Activated T-cell treated with anti-CD3 and anti-CD28 coated beads, Interleukin-2, amount 50 U/mL, for 4 hours (primary cell): Measurements from ENCODE around the gene KMT2D. TPM values are rescaled to one million over a fixed set of nuclear protein-coding genes. Genes with fewer than 3 reads are reported as not detected.

Experiments used
- ATAC-seq, 2 donors: fragments of 200-7000 bp; cut with Tn5 transposase; one replicate each; pipeline ENCODE4 v1.10.0; 2021
- DNase-seq: peaks from one replicate; pipeline ENCODE4 v3.0.0-alpha.2; 2020
- H3K27me3 Mint-ChIP-seq: one replicate; pipeline ENCODE4 v1.8.0; 2021; ENCODE audit warnings: low read depth, mixed read lengths
- H3K36me3 Mint-ChIP-seq: one replicate; pipeline ENCODE4 v1.8.0; 2022; ENCODE audit warnings: mixed read lengths; ENCODE audit not compliant: insufficient read depth
- H3K4me1 Mint-ChIP-seq: one replicate; pipeline ENCODE4 v1.8.0; 2021; ENCODE audit warnings: low read depth, mixed read lengths
- H3K4me3 Mint-ChIP-seq: one replicate; pipeline ENCODE4 v1.8.0; 2021; ENCODE audit warnings: mild to moderate bottlenecking, moderate library complexity, mixed read lengths
- H3K9me3 Mint-ChIP-seq: one replicate; pipeline ENCODE4 v1.8.0; 2021; ENCODE audit warnings: mixed read lengths
- total RNA-seq, 3 donors: library from RNA; stranded (reverse); gene quantifications; one replicate each; pipeline ENCODE4 v1.2.1, GENCODE V29; 2021

Gene KMT2D
- total RNA-seq, 3 donors from 2014 or later: 102 to 106 (median 105) TPM

- Mint-ChIP-seq H3K36me3 (peaks cover 17% of the 10 kb centered on the region), H3K4me3 (no peak overlapping the region), H3K27me3 (no peaks in the 10 kb centered on the region), H3K9me3 (no peaks in the 10 kb centered on the region), H3K4me1 (no peaks in the 10 kb centered on the region)
- DNase-seq: no peak
- ATAC-seq: no peak
Observed at GRCh38 chr12:49038291-49038955, 22.2 kb downstream of the KMT2D start.

DNA sequence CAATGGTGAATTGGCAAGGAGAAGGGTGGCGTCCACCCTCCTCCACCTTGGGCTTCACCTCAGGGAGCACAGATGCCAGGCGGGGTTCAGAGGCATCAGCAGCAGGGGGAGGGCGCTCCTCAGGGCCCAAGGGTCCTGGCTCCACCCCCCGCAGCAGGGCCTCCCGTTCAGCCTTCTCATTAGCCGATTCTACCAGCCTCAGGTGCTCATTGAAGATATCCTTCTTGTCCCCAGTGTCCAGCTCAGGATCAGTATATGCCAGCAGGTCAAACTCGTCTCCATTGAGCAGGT, 22.7 kb downstream of the KMT2D start:
- Mint-ChIP-seq H3K4me1 (no peaks in the 10 kb centered on the region), H3K9me3 (no peaks in the 10 kb centered on the region), H3K27me3 (no peaks in the 10 kb centered on the region), H3K4me3 (no peak overlapping the region), H3K36me3 (peaks cover 15% of the 10 kb centered on the region)
- no peak for DNase-seq
- no peak for ATAC-seq

- ATAC-seq: no peak
- Mint-ChIP-seq H3K4me1 (no peaks in the 10 kb centered on the region), H3K27me3 (no peaks in the 10 kb centered on the region), H3K36me3 (peaks cover 14% of the 10 kb centered on the region), H3K9me3 (no peaks in the 10 kb centered on the region), H3K4me3 (no peak overlapping the region)
- DNase-seq: no peak
Observed at GRCh38 chr12:49037111-49037946, 23.3 kb downstream of the KMT2D start.

- H3K36me3 Mint-ChIP-seq: peaks cover 12% of the 10 kb centered on the region
- DNase-seq: no peak
- no peak overlapping the region for H3K4me3 Mint-ChIP-seq
- no peak for ATAC-seq
- no peaks in the 10 kb centered on the region for H3K27me3 Mint-ChIP-seq
- H3K9me3 Mint-ChIP-seq: no peaks in the 10 kb centered on the region
- no peaks in the 10 kb centered on the region for H3K4me1 Mint-ChIP-seq
Observed at GRCh38 chr12:49036029-49036428, 24.6 kb downstream of the KMT2D start.

DNA sequence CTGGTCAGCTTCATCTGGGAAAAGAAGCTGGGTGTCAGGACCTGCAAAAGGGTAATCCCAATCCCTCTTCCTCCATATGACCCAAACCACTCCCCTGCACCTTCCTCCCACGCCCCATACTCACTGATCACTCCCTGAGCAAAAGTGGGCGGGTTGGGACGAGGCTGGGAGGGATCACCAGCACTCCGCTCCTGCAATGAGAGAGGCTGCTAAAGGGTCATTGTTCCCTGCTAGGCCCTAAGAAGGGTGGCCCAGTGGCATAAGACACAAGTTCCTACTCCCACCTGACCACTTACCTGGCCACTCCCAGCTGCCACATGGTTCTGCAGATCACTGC, 26.3 kb downstream of the KMT2D start:
- ATAC-seq (no peak), DNase-seq (no peak)
- H3K27me3 Mint-ChIP-seq: no peaks in the 10 kb centered on the region
- no peaks in the 10 kb centered on the region for H3K9me3 Mint-ChIP-seq
- H3K4me1 Mint-ChIP-seq: no peaks in the 10 kb centered on the region
- H3K4me3 Mint-ChIP-seq: no peak overlapping the region
- peaks cover 12% of the 10 kb centered on the region for H3K36me3 Mint-ChIP-seq

DNA sequence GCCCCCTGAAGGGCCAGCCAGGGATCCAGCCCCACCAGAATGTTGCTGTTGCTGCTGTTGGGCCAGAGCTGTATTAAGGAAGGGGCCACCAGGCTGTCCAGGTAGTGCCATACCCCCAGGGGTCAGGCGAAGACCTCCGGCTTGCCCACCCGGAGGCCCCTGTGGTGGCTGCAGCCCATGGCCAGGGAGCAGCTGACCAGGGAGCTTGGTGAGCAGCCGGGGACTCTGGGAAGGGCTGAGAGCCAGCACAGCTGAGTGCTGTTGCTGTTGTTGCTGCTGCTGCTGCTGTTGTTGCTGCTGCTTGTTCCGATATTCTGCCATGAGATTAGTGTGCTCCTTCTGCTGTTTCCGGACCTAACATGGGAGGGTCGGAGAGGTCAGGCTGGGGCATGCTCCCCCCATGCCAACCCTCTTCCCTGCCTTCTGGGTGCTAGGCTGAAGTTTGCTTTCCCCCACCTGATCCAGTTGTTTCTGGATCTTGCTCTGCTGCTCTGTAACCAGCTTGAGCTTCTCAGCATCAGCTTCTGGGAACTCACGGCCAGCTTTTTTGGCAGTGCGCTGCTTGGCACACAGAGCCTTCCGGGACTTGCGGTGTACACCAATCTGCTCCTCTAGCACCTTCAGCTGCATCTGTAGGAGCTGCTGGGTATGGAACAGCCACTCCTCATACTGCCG, 26.8 kb downstream of the KMT2D start:
- Mint-ChIP-seq H3K36me3 (peaks cover 9% of the 10 kb centered on the region), H3K4me1 (no peaks in the 10 kb centered on the region), H3K4me3 (no peak overlapping the region), H3K27me3 (no peaks in the 10 kb centered on the region), H3K9me3 (no peaks in the 10 kb centered on the region)
- DNase-seq (no peak), ATAC-seq (no peak)

- no peaks in the 10 kb centered on the region for H3K9me3 Mint-ChIP-seq
- peaks cover 11% of the 10 kb centered on the region for H3K36me3 Mint-ChIP-seq
- H3K4me3 Mint-ChIP-seq: no peak overlapping the region
- ATAC-seq: no peak
- H3K4me1 Mint-ChIP-seq: no peaks in the 10 kb centered on the region
- H3K27me3 Mint-ChIP-seq: no peaks in the 10 kb centered on the region
- DNase-seq: no peak
Observed at GRCh38 chr12:49032679-49033447, 27.7 kb downstream of the KMT2D start.

DNA sequence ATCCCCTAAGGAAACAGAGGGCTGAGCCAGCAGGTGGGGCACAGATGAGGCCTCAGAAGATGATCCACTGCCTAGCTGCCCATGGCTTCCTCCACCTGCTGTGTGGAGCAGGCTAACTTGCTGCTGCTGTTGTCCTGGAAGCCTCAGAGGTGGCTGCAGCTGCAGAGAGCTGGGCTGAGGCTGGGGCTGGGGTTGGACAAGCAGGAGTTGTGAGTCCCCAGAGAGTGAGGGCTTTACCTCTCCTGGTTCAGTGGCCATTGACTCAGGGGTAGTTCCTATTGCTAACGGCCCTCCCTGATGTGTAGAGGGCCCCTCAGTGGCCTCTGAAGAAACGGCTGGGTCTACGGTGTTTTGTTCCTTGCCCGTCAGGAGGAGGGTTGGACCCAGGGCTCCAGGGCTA, 28.3 kb downstream of the KMT2D start:
- no peak overlapping the region for H3K4me3 Mint-ChIP-seq
- H3K4me1 Mint-ChIP-seq: no peaks in the 10 kb centered on the region
- H3K9me3 Mint-ChIP-seq: no peaks in the 10 kb centered on the region
- ATAC-seq: no peak
- no peaks in the 10 kb centered on the region for H3K27me3 Mint-ChIP-seq
- no peak for DNase-seq
- H3K36me3 Mint-ChIP-seq: peaks cover 15% of the 10 kb centered on the region

- DNase-seq (no peak), ATAC-seq (no peak)
- Mint-ChIP-seq H3K4me1 (no peaks in the 10 kb centered on the region), H3K27me3 (no peaks in the 10 kb centered on the region), H3K36me3 (peaks cover 11% of the 10 kb centered on the region), H3K9me3 (no peaks in the 10 kb centered on the region), H3K4me3 (no peak overlapping the region)
Observed at GRCh38 chr12:49031573-49032161, 28.9 kb downstream of the KMT2D start.

DNA sequence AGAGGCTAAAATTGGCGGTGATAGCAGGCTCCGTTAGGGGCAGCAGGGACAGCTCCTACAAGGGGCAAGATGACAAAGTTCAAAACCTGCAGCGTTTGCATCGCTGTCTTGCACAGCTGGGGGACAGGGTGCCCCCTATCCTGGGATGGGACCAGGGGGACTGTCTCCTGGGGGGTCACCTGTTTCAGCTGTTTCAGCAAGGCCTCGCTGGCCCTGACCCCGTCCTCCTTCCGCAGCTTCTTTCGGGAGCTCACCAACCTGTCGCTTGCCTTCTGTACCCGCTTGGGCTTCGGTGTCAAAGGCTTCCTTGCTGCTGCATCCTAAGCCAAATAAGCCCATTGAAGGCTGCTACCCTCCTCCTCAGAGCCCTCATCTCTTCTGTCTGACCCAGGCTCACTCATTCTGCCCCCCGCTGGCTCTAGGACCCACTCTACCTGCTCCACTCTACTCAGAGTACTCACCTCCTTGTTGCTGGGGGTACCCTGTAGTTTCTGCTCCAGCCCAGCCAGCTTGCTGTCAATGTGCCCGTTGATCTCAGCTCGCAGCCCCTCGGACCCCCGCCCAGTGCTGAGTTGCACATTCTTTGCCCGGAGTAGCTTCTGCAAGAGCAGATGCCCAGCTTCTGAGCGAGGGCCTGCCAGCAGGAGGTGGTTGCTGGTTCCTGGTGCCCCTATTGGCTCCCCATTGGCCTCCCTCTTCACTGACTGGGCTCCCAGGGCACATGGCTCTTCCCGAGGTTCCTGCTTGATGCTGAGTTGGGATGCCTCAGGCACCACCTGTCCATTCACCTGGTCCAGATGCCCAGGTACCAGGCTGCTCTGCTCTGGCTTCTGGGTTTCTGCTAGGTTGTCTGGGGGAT, 29.7 kb downstream of the KMT2D start:
- DNase-seq: no peak
- H3K4me3 Mint-ChIP-seq: no peak overlapping the region
- peaks cover 12% of the 10 kb centered on the region for H3K36me3 Mint-ChIP-seq
- ATAC-seq: no peak
- no peaks in the 10 kb centered on the region for H3K27me3 Mint-ChIP-seq
- H3K9me3 Mint-ChIP-seq: no peaks in the 10 kb centered on the region
- no peaks in the 10 kb centered on the region for H3K4me1 Mint-ChIP-seq

- Mint-ChIP-seq H3K27me3 (no peaks in the 10 kb centered on the region), H3K9me3 (no peaks in the 10 kb centered on the region), H3K4me3 (no peak overlapping the region), H3K4me1 (no peaks in the 10 kb centered on the region), H3K36me3 (peaks cover 14% of the 10 kb centered on the region)
- DNase-seq: no peak
- no peak for ATAC-seq
Observed at GRCh38 chr12:49030119-49030518, 30.5 kb downstream of the KMT2D start.

GRCh38 chr12:49028666-49029275, 31.8 kb downstream of the KMT2D start:
- no peak for ATAC-seq
- Mint-ChIP-seq H3K27me3 (no peaks in the 10 kb centered on the region), H3K36me3 (peaks cover 14% of the 10 kb centered on the region), H3K4me1 (no peaks in the 10 kb centered on the region), H3K4me3 (no peak overlapping the region), H3K9me3 (no peaks in the 10 kb centered on the region)
- no peak for DNase-seq

DNA sequence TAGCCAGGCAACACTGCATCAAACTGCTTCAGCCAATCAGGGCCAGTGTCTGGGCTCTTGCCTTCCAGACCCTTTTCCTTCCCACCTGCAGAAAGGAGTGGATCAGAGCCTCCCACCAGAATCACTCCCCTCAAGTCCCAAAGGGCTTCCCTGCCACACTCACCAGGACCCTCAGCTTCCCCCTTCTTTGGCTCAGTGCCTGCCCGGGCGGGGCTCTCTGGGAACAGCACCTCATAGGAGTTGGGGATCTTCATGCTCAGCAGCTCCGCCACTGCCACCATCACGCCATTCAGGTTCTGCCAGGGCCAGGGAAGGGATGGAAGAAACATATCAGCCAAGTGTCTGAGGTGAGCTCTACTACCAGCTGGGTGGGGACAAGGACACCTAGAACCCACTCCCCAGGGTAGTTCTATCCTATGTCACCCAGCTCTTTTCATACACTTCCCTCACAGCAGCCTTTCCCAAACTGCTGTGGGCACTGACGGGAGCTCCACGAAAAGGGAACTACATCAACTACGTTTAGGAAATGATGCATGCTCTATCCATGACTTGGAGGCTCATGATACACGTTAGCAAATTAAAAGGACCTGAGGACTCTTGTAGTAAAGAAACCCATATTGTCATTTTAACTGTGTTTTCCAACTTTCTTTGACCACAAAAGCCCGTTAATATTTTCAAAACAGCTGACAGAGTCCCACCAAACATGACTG, 32.6 kb downstream of the KMT2D start:
- ATAC-seq (no peak), DNase-seq (no peak)
- peaks cover 14% of the 10 kb centered on the region for H3K36me3 Mint-ChIP-seq

More for the DNA sequence above, 32.6 kb downstream of the KMT2D start:
- Mint-ChIP-seq H3K4me1 (no peaks in the 10 kb centered on the region), H3K9me3 (no peaks in the 10 kb centered on the region), H3K27me3 (no peaks in the 10 kb centered on the region), H3K4me3 (no peak overlapping the region)
